NOMO-1 treated with dmso at 0.1 percent for 144 hours (cell line): Measurements from ENCODE around the gene EGFR.

Experiments
- DNase-seq: peaks from one replicate; lab custom pipeline; 2025; ENCODE audit not compliant: unreplicated experiment; lab: John Stamatoyannopoulos, UW

The EGFR gene

GRCh38 chr7:55080000-55080623 is 61.3 kb downstream of the EGFR start:
- no peak for DNase-seq

- no peak for DNase-seq
Observed at GRCh38 chr7:55081068-55081467, 62.3 kb downstream of the EGFR start.

GRCh38 chr7:55081472-55082227 is 62.8 kb downstream of the EGFR start:
- DNase-seq, result no peak

- no peak for DNase-seq
Observed at GRCh38 chr7:55082228-55082603, 63.4 kb downstream of the EGFR start.

GRCh38 chr7:55083206-55083605 is 64.4 kb downstream of the EGFR start:
- DNase-seq, result no peak

- DNase-seq, result no peak
Observed at GRCh38 chr7:55084307-55084706, 65.5 kb downstream of the EGFR start.

- DNase-seq, result no peak
Observed at GRCh38 chr7:55085511-55086412, 66.9 kb downstream of the EGFR start.

GRCh38 chr7:55086413-55087201 is 67.8 kb downstream of the EGFR start:
- DNase-seq, result no peak

- no peak for DNase-seq
Observed at GRCh38 chr7:55087521-55087961, 68.7 kb downstream of the EGFR start.

- DNase-seq, result no peak
Observed at GRCh38 chr7:55088107-55088506, 69.3 kb downstream of the EGFR start.

- no peak for DNase-seq
Observed at GRCh38 chr7:55088620-55089019, 69.8 kb downstream of the EGFR start.

- no peak for DNase-seq
Observed at GRCh38 chr7:55092186-55092974, 73.6 kb downstream of the EGFR start.

GRCh38 chr7:55092975-55093373 is 74.2 kb downstream of the EGFR start:
- no peak for DNase-seq

GRCh38 chr7:55093674-55094073 is 74.9 kb downstream of the EGFR start:
- DNase-seq, result no peak

GRCh38 chr7:55094092-55094690 is 75.4 kb downstream of the EGFR start:
- no peak for DNase-seq

- DNase-seq, result no peak
Observed at GRCh38 chr7:55095672-55096071, 76.9 kb downstream of the EGFR start.

- DNase-seq, result no peak
Observed at GRCh38 chr7:55096323-55096722, 77.5 kb downstream of the EGFR start.

- no peak for DNase-seq
Observed at GRCh38 chr7:55097100-55097499, 78.3 kb downstream of the EGFR start.

- no peak for DNase-seq
Observed at GRCh38 chr7:55099066-55099820, 80.4 kb downstream of the EGFR start.
